ENCODE results near the gene EMX2. TPM values are rescaled to one million over a fixed set of nuclear protein-coding genes. Genes with fewer than 3 reads are reported as not detected.

Gene EMX2
- total RNA-seq, 4 donors from 2014 or later: 1.0 TPM; not detected in 3

GRCh38 chr10:117499248-117500105, 43.1 kb upstream of the EMX2 start:
- no peaks in the 10 kb centered on the region for H3K36me3 ChIP-seq
- H3K4me1 ChIP-seq: no peaks in the 10 kb centered on the region
- intact Hi-C loops (cut with DNase I): loop anchor here (5.0 to 10.0 kb wide), 2 partner anchors 743 to 955 kb away; no protein-coding TSS in a partner anchor
- H3K4me3 ChIP-seq (replicated peaks in 1 of 3): no peak overlapping the region
- 82 to 83% methylated on average over 12 of the region's 12 CpGs for WGBS, 2 donors
- no peaks in the 10 kb centered on the region for H3K27me3 ChIP-seq
- no peak overlapping the region for H3K27ac ChIP-seq
- DNase-seq: no peak
- TF ChIP-seq POLR2A (IDR thresholded peaks at IDR 0.05) (no peak), CTCF (IDR thresholded peaks at IDR 0.05) (no peak)
- H3K9me3 ChIP-seq: no peaks in the 10 kb centered on the region

GRCh38 chr10:117500456-117500855, 42.1 kb upstream of the EMX2 start:
- no peaks in the 10 kb centered on the region for H3K9me3 ChIP-seq
- intact Hi-C loops (cut with DNase I): no loop called here

DNA sequence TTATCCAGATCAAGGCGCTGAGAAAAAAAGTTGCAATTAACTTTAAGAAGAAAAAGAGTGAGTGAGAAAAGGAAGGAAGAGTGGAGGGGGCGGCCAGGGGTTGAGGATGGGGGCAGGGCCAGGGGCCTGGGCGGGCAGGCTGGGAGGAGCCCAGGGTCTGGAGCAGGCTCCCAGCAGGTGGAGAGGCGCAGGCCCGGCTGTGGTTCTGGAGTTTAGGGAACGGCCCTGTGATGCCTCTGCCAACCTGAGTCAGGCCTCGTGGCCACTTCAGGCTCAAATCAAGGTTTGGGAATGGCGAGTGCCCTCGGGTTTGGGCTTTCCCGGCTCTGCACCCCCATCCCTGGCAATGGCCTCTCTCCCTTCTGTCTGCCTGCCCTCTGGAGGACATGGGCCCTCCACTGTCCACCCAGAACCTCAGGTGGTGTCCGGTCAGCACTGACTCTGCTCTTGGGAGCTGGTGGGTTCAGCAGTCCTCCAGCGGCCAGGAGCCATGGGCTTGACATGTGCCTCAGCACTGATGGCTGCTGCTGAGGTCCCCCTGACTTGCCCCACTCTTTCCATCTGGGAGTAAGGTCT, 41.0 kb upstream of the EMX2 start:
- intact Hi-C loops (cut with DNase I): no loop called here
- TF ChIP-seq CTCF (IDR thresholded peaks at IDR 0.05) (no peak), POLR2A (IDR thresholded peaks at IDR 0.05) (no peak)
- no peaks in the 10 kb centered on the region for H3K9me3 ChIP-seq
- H3K27me3 ChIP-seq: no peaks in the 10 kb centered on the region
- no peaks in the 10 kb centered on the region for H3K4me1 ChIP-seq
- H3K36me3 ChIP-seq: no peaks in the 10 kb centered on the region
- 66 to 84% methylated on average over 7 to 12 of the region's 12 CpGs for WGBS, 2 donors
- no peak for DNase-seq
- H3K27ac ChIP-seq: no peak overlapping the region
- H3K4me3 ChIP-seq (replicated peaks in 1 of 3): no peak overlapping the region

More at GRCh38 chr10:117500456-117500855, 42.1 kb upstream of the EMX2 start:
- DNase-seq: no peak
- no peak for TF ChIP-seq CTCF (IDR thresholded peaks at IDR 0.05)
- TF ChIP-seq POLR2A (IDR thresholded peaks at IDR 0.05): no peak
- H3K27me3 ChIP-seq: no peaks in the 10 kb centered on the region
- WGBS, 2 donors: 82 to 91% methylated on average over 5 of the region's 5 CpGs
- no peaks in the 10 kb centered on the region for H3K4me1 ChIP-seq
- no peak overlapping the region for H3K4me3 ChIP-seq (replicated peaks in 1 of 3)
- H3K36me3 ChIP-seq: no peaks in the 10 kb centered on the region
- no peak overlapping the region for H3K27ac ChIP-seq

DNA sequence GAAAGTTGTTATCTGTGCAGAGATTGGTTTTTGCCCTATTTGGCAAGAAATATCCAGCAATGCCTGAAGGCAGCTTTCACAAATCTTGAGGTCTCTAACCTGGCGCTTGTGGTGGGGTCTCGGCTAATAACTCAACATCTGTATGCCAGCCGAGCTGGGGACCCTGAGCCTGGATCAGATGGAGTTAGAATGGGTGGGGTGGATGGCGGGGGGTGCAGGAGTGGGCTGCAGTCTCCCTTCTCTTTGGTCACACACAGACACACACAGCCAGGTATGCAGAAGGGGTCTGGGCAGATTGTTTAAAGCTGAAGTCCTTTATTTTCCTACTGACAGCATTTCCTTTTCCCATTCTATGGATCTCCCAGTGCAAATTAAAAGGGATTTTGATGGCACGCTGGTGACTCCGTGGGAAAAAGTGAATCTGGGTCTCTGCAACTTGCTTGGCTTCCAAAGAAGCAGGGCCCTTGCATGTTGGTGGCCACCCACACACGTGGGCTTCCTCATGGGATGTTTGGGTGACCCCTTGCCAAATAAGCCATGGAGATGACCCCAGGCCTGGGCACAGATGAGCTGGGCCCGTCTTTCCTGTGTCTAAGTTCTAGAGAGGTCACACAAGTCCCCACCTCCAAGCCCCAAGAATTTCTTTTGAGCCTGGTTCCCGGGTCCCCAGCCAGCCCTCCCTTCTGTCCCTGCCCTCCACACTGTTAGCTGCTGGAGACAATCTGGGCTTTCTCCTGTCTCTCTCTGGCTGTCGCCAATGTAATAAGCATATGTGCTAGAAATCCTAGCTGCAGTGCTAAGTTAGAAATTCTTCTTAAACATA, 39.9 kb upstream of the EMX2 start:
- no peak overlapping the region for H3K4me3 ChIP-seq (replicated peaks in 1 of 3)
- DNase-seq: no peak
- WGBS, 2 donors: 76 to 80% methylated on average over 9 to 10 of the region's 10 CpGs
- no peaks in the 10 kb centered on the region for H3K36me3 ChIP-seq
- TF ChIP-seq CTCF (IDR thresholded peaks at IDR 0.05) (no peak), POLR2A (IDR thresholded peaks at IDR 0.05) (no peak)
- no peak overlapping the region for H3K27ac ChIP-seq
- no peaks in the 10 kb centered on the region for H3K4me1 ChIP-seq
- H3K9me3 ChIP-seq: no peaks in the 10 kb centered on the region
- no peaks in the 10 kb centered on the region for H3K27me3 ChIP-seq
- intact Hi-C loops (cut with DNase I): no loop called here
